GM15510 (cell line): ENCODE data around the gene TECTB.

Source experiments
- POLR2A ChIP-seq: IDR thresholded peaks from 3 replicates; pipeline ENCODE4 v1.6.1; 2011; ENCODE audit warnings: borderline replicate concordance; ENCODE audit not compliant: insufficient read length; ENCODE audit errors: extremely low read depth

Gene TECTB

DNA sequence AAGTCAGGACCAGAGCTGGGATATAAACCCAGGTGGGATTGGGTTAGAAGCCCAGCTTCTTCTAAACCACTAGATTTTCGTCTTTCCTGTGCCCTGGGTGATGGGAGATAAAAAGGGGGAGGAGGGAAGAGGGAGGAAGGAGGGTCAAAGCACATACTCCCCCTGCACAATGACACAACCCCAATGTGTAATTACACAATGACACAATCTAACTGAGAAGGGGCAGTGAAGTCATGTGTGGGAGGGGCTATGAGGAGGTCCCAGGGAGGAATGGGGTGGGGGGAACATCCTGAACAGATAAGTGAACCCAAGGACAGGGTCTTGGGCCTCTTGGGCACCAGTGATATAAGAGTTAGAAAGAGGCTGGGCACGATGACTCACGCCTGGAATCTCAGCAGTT, 44.5 kb downstream of the TECTB start:
- no peak for TF ChIP-seq POLR2A

DNA sequence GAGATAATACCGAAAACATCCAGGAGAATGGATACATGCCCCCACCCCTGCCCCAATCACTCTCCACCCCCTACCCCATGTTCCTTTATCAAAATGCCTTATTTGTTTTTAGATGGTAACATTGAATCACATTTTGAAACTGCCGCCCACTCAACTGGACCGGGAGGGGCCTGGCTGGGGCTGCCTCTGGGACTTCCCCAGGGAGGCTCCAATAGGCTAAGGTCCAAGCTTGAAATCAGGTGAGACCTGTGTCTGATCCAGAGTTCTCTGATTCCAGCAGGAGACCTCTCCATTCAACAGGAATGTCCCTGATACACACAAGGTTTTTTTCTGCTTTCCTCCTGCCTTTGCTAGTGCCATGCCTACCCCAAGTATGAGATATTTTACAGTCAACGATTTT, 47.0 kb downstream of the TECTB start:
- TF ChIP-seq POLR2A = no peak

GRCh38 chr10:112330607-112331160, 47.5 kb downstream of the TECTB start:
- TF ChIP-seq POLR2A = no peak

DNA sequence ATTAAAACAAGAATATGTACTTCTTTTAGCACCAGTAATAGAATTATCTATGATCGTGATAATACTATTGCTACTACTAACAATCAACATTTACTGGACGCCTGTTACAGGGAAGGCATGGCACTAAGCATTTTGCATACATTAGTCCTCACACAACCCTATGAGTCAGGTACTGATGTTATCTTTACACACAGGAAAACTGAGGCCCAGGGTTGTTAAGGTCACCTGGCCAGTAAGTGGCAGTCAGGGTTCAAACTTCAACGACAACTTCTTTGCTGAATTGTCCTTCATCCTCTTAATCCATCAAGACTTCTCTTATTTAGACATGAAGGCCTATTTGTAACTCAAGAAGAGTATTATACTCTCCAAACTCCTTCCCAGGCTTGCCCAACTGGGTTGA, 48.8 kb downstream of the TECTB start:
- TF ChIP-seq POLR2A = no peak

GRCh38 chr10:112332509-112333228, 49.5 kb downstream of the TECTB start:
- no peak for TF ChIP-seq POLR2A

- TF ChIP-seq POLR2A = no peak
Observed at GRCh38 chr10:112333452-112333851, 50.3 kb downstream of the TECTB start.

- no peak for TF ChIP-seq POLR2A
Observed at GRCh38 chr10:112335111-112335867, 52.1 kb downstream of the TECTB start.

DNA sequence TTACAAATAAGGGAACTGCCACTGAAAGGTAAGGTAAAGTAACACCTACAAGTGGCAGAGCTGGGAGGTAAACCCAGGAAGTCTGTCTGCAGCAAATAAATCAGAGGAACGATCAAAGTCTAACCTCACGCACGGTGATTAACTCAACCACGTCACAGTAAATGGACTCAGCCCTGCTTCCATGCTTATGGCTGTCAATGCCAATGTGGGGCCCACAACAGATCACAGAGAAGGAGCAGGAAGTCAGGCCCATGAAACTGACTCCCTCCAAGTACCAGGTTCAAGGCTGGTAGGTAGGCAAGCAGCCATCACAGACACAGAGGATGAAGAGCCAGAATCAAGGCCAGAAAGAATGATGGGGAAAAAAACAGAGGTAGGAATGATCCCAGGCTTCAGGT, 52.7 kb downstream of the TECTB start:
- TF ChIP-seq POLR2A = no peak

DNA sequence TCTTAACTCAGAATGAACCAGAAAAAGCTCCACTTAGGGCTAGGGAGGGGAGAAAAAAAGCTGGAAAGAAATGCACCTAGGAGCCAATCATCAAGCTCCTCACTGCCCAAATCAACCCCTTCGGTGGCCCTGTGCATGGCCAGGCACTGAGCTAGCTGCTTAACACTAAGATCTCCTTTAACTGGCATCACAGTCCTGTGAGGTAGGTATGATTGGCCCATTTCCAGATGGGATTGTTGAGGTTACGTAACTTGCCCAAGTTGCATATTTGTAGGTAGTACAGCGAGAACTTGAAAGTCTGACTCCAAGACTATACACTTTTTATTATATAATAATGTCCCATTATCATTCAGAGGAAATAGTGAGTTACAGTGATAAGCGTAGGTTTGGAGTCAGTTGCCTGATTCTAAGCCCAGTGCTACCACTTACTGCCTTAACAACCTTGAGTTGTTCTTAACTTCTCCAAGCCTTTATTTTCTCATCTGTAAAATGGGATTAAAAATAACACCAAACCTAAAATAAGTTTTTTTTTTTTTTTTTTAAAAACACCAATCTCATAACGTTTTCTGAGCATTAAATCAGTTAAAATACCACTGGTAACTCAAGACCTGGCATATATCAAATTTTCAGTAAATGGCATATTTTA, 53.5 kb downstream of the TECTB start:
- TF ChIP-seq POLR2A = no peak

DNA sequence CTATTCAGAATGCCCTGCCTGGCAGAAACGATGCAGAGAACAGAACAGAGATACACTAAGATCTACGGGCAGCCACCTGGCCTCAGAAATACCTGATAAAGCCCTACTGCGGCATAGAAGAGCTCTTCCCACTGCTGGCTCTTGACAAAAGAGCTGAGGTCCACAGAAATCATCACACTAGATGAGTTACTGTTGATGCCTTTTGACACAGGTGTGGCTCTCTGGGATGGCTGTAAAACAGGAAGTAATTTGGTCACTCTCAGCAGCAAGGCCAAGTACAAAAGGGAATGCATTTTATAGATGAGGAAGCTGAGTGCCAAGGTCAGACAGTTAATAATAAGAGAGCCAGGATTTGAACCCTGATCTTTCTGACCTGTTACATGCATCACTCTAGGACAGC, 55.8 kb downstream of the TECTB start:
- TF ChIP-seq POLR2A = no peak

GRCh38 chr10:112340601-112341000, 57.4 kb downstream of the TECTB start:
- TF ChIP-seq POLR2A = no peak

DNA sequence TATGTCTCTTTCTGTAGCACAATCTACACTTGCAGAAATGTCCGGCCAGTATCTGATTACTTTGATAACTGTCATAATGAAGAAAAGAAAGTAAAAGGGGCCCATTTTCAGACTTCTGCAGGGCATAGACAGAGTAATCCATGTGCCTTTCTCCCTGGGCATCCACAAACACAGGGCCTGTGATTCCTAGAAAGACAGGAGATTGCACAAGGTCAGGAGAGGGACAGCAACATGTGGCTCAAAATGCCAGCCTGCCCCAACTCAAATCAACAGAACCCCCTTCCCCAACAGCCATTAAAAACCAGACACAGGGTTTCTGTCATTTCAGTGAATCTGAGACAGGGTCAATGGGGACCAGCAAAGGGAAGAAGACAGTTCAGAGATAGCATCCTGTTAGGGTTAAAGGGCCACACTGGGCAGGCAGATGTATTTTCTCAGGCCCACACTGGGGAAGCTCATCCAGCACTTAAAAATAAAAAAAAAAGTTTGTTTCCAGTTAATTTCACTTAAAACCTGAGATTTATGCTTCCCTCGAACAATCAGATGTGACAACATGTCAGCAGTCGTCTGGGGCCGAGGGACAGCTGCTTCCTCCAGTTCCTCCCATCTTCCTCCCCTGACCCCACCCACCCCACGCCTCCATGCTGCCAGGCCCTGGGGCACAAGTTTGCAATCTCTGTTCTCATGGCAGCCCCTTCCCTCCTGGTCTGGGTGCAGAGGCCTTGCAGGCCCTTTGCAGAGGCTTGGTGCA, 60.0 kb downstream of the TECTB start:
- no peak for TF ChIP-seq POLR2A

DNA sequence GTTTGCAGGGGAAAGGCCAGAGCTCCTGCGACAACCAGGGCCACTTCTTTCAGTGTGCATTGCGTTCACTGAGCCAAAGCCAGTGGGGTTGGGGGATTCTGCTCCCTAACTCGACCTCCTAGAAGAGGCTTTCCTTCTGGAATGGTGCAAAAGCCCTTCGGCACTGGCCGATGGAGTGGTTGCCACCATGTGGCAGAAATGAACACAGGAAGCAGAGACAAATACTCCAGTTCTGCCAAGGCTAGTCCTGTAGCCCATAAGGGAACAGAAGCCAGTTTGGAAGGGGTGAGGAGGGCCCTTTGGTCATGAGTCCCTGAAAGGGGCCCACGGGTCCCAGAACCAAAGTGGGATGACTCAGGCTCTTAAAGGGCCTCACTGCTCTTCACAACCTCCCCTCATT, 61.1 kb downstream of the TECTB start:
- TF ChIP-seq POLR2A = no peak

GRCh38 chr10:112345202-112345601, 62.0 kb downstream of the TECTB start:
- TF ChIP-seq POLR2A = no peak

GRCh38 chr10:112345743-112346142, 62.5 kb downstream of the TECTB start:
- no peak for TF ChIP-seq POLR2A
